SIG-M5 treated with dmso at 0.1 percent for 504 hours (cell line): Measurements from ENCODE around the gene CGRRF1.

Experiments
- DNase-seq: peaks from one replicate; lab custom pipeline; 2025; ENCODE audit not compliant: unreplicated experiment; lab: John Stamatoyannopoulos, UW

CGRRF1 gene

DNA sequence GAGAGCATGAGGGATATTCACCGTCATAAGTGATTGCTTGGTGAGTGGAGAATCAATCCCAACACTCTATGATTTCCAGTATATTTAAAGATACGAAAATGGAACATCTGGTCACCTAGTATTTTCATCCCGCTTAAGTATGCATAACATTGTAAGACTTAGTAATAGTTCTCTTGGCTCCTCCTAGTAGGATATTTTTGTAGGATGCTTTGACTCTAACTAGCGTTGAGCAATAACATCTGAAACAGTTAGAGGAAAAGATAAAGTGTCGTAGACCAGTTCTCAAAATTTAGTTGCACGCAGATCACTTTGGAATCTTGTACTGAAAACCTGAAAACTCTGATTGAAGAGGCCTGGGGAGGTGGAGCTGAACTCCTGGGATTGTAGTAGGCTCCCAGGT, 64.8 kb downstream of the CGRRF1 start:
- no peak for DNase-seq

GRCh38 chr14:54577494-54577893, 67.8 kb downstream of the CGRRF1 start:
- no peak for DNase-seq

- DNase-seq = no peak
Observed at GRCh38 chr14:54577977-54578376, 68.3 kb downstream of the CGRRF1 start.

GRCh38 chr14:54579621-54580020, 69.9 kb downstream of the CGRRF1 start:
- no peak for DNase-seq

DNA sequence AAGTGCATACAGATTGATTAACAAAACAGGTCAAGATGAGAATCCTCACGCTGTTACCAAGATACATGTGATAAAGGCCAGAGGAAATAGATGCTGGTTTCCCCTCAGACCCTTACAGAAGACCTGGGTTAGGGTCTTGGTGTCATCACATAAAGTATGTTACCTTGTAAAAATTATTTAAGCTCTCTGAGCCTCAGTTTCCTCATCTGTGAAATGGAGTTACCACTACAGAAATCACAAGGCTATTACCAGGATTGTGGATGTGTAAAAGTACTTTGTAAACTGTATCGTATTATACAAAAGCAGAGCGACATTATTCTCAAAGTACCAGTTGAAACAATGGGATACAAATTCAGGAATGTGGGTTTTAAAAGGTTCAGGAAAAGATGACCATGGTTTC, 71.2 kb downstream of the CGRRF1 start:
- no peak for DNase-seq

DNA sequence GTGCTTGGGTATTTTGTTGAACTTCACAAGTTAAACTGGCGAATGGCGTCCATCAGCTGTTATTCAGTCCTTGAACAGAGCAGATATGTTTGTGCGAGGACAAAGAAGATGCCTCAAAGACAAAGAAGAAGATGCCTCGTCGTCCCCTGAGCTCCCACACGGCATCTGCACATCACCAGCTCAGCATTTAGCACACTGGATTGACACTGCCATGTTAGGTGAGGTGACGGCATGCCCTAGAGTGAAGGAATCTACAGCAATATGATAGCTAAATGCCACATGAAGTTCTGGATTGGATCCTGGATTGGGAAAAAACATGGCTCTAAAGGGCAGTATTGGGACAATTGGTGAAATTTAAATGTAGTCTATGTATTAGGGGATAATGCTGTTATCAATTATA, 72.6 kb downstream of the CGRRF1 start:
- no peak for DNase-seq

- no peak for DNase-seq
Observed at GRCh38 chr14:54584097-54584496, 74.4 kb downstream of the CGRRF1 start.

DNA sequence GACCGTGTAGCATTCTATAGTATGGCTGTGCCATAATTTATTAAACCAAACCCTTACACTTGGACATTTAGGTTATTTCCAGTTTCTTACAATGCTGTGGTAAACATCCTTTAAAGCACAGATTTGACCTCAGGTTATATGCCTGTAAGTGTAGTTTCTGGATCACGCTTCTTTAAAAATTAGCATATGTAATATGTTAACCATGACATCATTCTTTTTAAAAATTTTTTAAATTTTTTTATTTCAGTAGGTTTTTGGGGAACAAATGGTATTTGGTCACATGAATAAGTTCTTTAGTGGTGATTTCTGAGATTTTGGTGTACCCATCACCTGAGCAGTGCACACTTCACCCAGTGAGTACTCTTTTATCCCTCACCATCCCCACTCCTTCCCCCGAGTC, 75.5 kb downstream of the CGRRF1 start:
- DNase-seq = no peak
